GM19240 (cell line): ENCODE measurements around the gene PCLO.

Source experiments
- DNase-seq: peaks from one replicate; pipeline ENCODE4 v3.0.0; 2011; ENCODE audit warnings: low spot score; ENCODE audit not compliant: insufficient read length

The PCLO gene

GRCh38 chr7:82839555-82839954 is 323.1 kb downstream of the PCLO start:
- no peak for DNase-seq

DNA sequence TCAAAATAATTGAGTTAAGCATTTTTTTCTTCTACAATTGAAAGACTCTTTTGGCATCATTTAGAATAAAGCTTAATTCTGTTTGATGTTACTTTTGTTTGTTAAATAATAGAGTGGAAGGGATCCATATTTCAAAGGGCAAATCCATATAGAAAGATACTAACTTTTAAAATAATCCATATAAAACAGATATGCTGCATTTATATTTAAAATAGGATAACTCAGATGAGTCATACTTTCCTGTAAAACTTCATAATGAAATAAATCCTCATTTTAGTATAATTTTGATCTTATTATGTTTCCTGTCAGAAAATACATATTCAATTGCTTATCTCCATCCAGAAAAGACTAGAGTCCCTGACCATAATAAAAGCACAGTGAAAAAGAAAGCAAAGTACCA is 323.6 kb downstream of the PCLO start:
- no peak for DNase-seq

- no peak for DNase-seq
Observed at GRCh38 chr7:82838314-82838713, 324.4 kb downstream of the PCLO start.

- DNase-seq = no peak
Observed at GRCh38 chr7:82823073-82823472, 339.6 kb downstream of the PCLO start.

GRCh38 chr7:82821037-82821436 is 341.6 kb downstream of the PCLO start:
- no peak for DNase-seq

DNA sequence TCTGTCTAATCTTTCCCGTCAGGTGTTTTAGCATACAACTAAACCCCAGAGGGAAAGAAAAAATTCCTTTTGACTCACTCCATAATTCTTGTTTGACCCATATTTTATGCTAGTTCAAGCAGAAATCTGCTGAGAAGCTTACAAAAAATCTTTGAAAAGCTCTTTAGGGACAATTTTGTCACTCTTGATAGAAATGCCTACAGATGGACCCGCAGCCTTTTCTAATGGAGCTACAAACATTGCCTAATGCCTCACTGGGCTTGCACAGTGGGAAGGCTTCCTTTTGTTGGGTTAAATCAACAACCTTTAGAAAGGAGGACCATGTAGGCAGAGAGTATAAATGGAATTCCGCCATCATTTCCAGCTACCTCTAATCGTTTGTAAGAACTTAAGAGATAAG is 344.5 kb downstream of the PCLO start:
- DNase-seq = no peak

DNA sequence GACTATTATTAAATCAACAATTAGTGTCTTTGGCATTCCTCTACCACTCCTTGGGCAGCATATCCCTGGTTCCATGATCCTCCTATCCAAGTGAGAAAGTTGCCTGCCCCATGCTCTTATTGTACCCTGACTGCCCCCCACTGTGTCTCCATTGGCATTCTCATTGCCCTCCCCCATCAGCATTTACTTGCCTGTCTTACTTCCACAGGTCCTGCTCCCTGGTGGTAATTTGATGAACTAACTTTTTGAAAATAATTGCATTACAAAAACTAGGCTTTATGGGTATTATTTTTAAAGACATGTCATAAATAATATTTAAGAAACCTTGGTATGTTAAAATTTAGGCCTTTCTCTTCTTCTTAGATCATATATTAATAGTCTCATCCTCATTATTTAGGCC is 346.4 kb downstream of the PCLO start:
- DNase-seq = no peak

- DNase-seq = no peak
Observed at GRCh38 chr7:82810558-82811259, 352.0 kb downstream of the PCLO start.

DNA sequence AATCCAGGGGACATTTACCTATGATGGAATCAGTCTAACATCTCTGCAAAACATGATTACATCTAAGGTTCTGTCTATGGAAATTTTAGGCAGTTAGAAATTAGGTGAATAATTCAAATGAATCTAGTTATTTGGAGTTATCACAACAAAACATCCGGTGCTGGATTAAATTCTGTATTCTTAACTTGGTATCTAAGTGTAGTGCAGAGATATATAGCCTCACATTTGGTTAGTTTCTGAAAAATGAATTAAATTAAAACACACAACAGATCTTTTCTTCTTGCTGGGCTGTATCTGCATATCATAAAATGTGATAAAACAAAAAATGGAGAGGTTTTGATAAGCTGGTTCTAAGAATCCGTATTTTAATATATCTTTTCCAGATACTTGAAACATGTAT is 354.1 kb downstream of the PCLO start:
- DNase-seq = no peak

DNA sequence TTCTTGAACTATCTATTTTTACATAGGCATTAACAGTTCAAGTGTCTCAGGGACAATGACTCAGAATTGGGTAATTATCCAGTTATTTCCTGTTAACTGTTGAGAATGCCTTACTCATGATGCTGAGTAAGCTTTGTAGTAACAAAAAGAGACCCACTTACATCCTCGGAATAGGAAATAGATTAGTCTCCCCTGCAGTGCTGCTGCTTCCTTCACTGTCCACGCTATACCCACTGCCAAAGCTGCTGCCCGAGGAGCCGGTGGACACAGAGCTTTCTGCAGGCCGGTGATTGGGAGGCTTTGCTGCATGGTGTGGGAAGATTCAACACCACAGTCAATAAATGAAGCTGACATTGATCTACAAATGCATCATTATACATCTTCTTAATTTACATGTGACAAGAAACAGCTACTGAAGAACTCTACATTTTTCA is 357.1 kb downstream of the PCLO start:
- no peak for DNase-seq

DNA sequence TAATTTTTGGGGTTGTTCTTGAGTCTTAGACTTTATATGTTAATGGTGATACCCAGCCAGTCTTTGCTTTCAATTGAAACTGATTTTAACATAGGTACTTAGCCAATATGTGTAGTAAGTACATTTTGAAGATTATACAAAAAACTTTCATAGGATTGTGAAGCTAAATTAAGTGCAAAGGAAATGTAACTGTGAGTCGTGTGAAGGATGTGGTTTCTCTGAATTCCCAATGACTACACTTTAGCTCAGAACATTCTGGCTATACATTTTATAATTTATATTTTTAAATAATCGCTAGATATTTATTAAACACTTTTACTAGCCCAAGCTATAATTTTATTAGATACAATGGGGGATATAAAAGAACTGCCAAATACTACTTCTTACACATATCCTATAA is 359.3 kb downstream of the PCLO start:
- no peak for DNase-seq

- no peak for DNase-seq
Observed at GRCh38 chr7:82789883-82790609, 372.6 kb downstream of the PCLO start.

DNA sequence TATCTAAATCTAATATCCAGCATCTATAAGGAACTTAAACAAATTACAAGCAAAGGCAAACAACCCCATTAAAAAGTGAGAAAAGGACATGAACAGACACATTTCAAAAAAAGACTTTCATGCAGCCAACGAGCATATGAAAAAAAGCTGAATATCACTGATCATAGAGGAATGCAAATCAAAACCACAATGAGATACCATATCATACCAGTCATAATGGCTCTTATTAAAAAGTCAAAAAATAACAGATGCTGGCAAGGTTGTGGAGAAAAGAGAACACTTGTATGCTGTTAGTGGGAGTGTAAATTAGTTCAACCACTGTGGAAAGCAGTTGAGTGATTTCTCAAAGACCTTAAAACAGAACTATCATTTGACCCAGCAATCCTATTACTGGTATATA is 384.7 kb downstream of the PCLO start:
- DNase-seq = no peak

- no peak for DNase-seq
Observed at GRCh38 chr7:82762880-82763279, 399.8 kb downstream of the PCLO start.

DNA sequence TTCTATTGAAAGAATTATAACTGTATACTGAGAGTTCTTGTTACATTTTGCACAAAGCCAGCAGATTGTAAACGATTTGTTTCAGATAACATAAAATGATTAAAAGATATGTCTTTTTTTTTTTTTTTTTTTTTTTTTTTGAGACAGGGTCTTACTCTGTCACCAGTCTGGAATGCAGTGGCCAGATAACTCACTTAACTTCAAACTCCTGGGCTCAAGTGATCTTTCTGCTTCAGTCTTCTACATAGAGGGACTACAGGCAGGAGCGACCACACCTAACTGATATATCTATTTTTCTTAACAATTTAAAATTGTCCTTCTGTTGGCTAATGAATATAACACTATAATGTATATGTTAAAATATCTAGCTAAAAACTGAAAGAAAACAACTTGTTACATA is 401.9 kb downstream of the PCLO start:
- no peak for DNase-seq

DNA sequence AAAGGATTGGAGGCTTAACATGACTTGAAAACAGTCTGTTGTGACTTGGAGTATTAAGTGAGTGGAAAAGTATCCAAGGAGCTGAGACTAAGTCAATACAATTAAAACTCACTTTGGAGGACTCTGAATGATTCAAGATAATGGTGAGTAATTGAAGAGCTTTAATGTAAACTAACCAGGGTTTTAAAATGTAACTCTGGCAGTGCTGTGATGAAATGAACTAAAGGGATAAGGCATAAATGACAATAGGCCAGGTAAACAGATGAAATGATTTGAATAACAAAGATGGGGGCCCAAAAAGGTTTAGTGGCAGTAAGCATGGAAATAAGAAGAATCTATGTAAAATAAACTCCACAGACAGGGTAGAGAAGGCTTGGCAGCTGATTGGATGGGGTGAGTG is 402.6 kb downstream of the PCLO start:
- DNase-seq = no peak

- DNase-seq = no peak
Observed at GRCh38 chr7:82755705-82756551, 406.8 kb downstream of the PCLO start.

DNA sequence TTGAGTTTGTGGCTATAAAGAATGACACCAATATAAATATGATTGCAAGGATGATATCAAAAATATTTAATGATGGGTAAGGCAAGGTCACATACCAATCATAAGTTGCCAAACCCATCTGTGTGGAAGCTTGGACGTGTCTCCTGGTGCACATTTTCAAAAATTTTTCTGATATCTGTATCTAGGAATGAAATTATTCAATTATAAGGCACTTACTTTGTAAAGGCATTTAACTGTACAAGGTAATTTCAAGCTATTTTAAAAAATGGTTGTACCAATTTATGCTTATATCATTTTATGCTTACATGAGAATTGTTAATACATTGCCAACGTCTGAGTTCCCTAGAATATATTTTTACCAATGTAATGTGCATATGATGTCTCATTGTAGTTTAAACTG is 412.7 kb downstream of the PCLO start:
- no peak for DNase-seq

DNA sequence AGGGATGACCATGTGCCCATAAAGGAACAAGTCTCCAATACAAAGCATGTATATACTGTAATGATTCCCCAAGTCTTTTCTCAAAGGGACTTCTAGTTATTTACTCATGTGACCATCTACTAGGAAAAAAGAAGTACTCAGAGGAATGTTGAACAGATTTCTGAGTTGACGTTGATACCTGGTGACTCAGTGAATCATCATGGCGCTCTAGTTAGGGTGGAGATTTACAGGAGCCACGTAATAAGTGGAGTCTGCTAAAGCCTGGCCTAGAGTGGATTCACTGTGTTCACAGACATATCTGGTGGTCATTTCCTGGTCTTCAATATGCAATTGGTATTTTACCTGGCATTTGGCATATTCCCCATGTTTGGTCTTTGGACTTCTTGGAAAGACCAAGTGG is 416.9 kb downstream of the PCLO start:
- DNase-seq = no peak

DNA sequence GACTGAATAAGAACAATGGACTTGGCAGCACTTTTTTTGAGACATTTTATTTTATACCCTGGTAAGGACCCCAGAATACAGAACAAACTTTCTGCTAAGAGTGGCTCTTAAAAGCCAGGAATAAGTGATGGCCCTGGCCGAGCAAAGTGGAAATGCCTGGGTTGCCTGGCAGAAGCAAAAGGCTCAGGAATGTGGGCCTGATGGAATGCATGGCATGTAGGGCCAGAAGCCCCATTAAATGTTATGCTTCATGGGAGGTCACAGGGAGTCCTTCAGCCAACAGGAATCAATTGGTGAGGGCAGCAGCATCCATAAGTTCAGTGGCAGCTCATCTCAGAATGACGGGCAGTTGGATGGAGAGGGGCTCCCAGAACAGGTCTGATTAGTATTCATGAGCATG is 417.6 kb downstream of the PCLO start:
- DNase-seq = no peak

GRCh38 chr7:82742163-82742562 is 420.5 kb downstream of the PCLO start:
- no peak for DNase-seq

- no peak for DNase-seq
Observed at GRCh38 chr7:82741493-82741892, 421.2 kb downstream of the PCLO start.
